NK-92 (cell line): ENCODE measurements around the gene ETV5.

Experiments
- DNase-seq: peaks from one replicate; lab custom pipeline; 2025; ENCODE audit not compliant: unreplicated experiment; lab: John Stamatoyannopoulos, UW

Gene ETV5

GRCh38 chr3:186070133-186070532 lies 38.8 kb downstream of the ETV5 start:
- no peak for DNase-seq

GRCh38 chr3:186069199-186069598 lies 39.7 kb downstream of the ETV5 start:
- DNase-seq = no peak

GRCh38 chr3:186068243-186068552 lies 40.7 kb downstream of the ETV5 start:
- DNase-seq = no peak

- no peak for DNase-seq
Measured at GRCh38 chr3:186067360-186068242, 41.3 kb downstream of the ETV5 start.

DNA sequence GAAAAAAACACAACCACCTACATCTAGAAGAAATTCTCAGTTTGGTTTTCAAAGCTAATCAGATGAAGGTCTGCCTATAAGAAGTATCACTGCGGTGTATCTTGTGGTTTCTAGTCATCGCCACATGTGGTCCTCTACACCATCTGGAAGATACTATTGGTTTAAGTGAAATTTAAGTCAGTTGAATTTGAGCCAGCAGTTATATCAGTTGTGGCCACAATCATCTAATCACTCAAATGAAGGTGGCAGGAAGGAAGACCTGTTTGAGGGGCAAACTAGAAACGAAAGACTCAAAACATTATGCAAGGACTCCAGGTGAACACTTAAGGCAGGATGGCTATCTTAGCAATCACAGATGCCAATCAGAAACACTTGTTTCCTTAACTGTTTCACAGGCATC lies 48.7 kb downstream of the ETV5 start:
- DNase-seq = no peak

DNA sequence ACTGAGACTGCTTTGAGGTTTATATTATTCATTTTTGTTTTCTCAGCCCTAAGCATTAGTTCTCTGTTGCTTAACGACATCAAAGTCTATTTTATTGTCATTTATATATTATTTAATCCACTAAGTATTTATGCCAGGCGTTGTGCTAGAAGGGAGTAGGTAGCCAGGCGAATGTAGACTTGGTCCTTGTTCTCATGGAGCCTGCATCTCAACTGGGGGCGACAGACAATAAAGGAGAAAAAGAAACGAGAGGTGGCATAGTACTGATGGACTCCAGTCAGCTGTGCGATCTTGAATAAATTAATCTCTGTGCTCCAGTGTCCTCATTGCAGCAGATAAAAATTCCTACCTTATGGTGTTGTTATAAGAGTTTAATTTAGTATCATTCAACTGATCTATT lies 49.7 kb downstream of the ETV5 start:
- DNase-seq = no peak

GRCh38 chr3:186058225-186058624 lies 50.7 kb downstream of the ETV5 start:
- DNase-seq = no peak

DNA sequence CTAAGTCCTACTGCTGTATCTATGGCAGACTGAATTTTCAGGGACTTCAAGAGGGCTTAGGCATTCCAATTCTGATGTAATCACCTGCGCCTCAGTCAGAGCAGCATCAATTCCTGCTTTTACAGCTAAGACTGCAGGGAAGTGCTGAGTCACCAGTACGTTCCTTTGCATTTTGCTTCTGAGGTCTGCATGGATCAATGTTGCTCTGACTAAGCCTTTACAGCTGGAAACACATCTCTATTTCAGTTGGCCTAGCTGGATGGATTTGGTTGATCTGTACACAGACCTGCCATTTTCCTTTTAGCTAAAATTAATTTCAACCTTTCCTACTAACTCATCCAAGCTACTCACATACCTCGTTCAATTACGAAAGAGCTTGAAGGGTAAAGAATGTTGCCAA lies 51.3 kb downstream of the ETV5 start:
- no peak for DNase-seq

GRCh38 chr3:186054792-186055352 lies 54.0 kb downstream of the ETV5 start:
- DNase-seq = no peak

- DNase-seq = no peak
Measured at GRCh38 chr3:186053954-186054791, 54.7 kb downstream of the ETV5 start.

- no peak for DNase-seq
Measured at GRCh38 chr3:186052096-186052840, 56.6 kb downstream of the ETV5 start.

GRCh38 chr3:186049001-186049400 lies 59.9 kb downstream of the ETV5 start:
- no peak for DNase-seq

- no peak for DNase-seq
Measured at GRCh38 chr3:186048119-186048518, 60.8 kb downstream of the ETV5 start.

GRCh38 chr3:186046838-186047237 lies 62.1 kb downstream of the ETV5 start:
- DNase-seq = no peak

DNA sequence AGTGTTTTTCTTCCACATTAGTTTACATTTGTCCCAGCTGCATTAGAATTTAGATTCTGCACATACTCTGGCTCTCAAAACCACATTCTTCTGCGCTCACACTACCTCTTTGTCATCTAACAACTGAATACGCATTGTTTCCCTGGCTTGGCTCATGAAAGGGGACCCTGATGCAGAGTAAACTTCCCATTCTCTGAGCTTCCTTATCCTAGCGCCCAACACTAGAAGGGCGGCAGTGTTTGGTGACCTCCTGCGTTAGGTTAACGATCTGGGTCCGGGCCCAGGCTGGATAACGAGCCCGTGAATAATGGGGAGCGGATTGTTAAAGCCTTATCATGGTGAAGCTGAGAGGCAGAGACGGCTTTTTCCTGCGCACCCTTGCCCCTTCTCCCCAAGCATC lies 63.9 kb downstream of the ETV5 start:
- no peak for DNase-seq

- DNase-seq = no peak
Measured at GRCh38 chr3:186044427-186044826, 64.5 kb downstream of the ETV5 start.

DNA sequence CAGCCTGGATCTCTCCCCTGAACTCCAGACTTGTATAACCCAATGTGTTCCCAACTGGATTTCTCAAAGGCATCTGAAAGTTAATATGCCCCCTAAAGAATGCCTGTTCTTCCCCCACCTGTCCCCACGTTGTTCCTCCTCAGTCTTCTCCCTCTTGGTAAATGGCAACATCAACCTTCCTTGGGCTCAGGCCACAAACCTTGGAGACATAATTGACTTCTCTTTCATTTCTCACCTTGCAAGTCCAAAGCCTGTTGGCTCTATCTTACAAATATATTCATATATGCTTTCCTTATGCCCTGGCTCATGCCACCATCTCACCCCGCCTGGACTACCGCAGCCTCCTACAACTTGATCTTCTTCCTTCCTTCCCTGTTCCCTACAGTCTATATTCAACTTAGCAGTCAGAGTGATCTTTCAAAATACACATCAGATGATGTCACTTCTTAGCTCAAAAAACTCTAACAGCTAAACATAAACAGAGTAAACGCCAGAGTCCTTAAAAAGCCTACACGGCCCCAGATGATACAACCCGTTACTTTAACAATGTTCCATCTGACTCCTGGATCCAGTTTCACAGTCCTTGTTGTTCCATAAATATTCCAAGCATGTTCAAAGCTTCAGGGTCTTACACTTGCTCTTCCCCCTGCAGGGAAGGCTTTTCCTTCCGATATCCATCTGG lies 66.2 kb downstream of the ETV5 start:
- DNase-seq = no peak

DNA sequence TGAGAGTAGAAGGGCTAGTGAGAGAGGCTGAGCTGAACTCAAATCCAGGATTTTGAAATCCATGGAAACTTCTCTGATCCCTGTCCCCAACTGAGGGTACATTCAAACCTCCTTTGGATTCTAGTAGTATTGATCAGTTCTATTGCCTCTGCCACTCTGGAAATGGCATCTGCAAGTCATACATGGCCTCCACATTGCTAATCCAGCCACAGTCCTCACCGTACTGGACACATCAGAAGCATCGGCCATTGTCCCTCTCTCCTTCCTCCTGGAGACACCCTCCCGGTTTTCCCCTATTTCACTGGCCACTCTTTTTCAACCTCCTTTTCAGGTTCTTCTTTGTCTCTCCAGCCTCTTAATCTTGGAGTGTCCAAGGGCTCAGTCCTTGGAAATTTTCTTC lies 66.9 kb downstream of the ETV5 start:
- no peak for DNase-seq

DNA sequence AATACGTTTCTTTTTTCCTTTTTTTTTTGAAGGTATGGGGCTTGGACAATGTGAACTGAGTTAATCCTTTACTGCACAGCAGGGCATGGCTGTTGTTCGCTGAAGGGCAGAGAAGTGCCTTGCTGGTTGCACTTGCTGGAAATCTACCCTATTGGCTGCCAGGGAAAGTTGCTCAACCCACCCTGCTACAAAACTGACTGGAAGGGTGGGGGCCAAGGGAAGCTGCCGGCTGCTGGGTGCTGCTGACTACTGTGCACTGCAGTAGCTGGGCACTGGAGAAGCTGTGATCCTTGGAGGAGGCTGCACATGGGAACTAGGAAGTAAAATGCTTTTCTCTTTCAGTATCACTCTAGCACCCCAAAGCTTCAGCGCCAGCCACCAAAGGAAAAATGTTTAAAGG lies 70.5 kb downstream of the ETV5 start:
- DNase-seq = no peak

- no peak for DNase-seq
Measured at GRCh38 chr3:186035277-186035676, 73.6 kb downstream of the ETV5 start.

DNA sequence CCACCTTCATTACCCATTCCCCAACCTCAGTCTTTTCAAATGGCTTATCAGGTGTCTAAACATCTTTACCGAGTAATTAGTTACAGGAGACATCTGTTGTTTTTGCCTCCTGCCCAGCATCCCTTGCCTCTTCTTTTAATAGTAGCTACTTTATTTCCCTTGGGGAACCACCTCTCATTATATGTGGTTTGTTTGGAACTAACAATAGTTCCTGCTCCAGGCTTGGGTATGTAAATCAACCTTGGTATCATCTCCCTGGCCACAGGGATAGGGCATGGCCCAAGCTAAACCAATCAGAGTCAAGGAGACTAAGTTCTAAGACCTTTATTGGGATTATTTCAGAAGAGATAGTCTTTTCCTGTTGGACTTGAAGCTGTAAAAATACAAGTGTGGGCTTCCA lies 76.6 kb downstream of the ETV5 start:
- no peak for DNase-seq
